Fibroblast of lung (primary cell): ENCODE results near the gene KIAA1671. TPM values are rescaled to one million over a fixed set of nuclear protein-coding genes. Genes with fewer than 3 reads are reported as not detected.

ENCODE experiments used
- DNase-seq, 2 donors: peaks; one replicate each; pipeline versions ENCODE4 v3.0.0 to v3.0.0-alpha.2; 2010; ENCODE audit warnings: low read depth in 2 of 2
- H2AFZ ChIP-seq: 2 replicates; pipeline ENCODE4 v1.5.1; 2012; ENCODE audit warnings: low read length, control low read depth, inconsistent platforms
- H3K27ac ChIP-seq: 2 replicates; pipeline ENCODE4 v1.5.1; 2011; ENCODE audit warnings: low read length, control low read depth; ENCODE audit not compliant: insufficient read depth
- H3K27me3 ChIP-seq: 2 replicates; pipeline ENCODE4 v1.5.1; 2011; ENCODE audit warnings: mild to moderate bottlenecking, low read length; ENCODE audit not compliant: control insufficient read depth, insufficient read depth
- H3K36me3 ChIP-seq: 2 replicates; pipeline ENCODE4 v1.5.1; 2011; ENCODE audit warnings: low read length; ENCODE audit not compliant: control insufficient read depth, insufficient read depth
- H3K4me1 ChIP-seq: 2 replicates; pipeline ENCODE4 v1.5.1; 2011; ENCODE audit warnings: low read length; ENCODE audit not compliant: control insufficient read depth, insufficient read depth; ENCODE audit errors: extremely low read depth
- H3K4me2 ChIP-seq: 2 replicates; pipeline ENCODE4 v1.5.1; 2011; ENCODE audit warnings: low read length, control low read depth; ENCODE audit not compliant: insufficient read depth; ENCODE audit errors: extremely low read depth
- H3K4me3 ChIP-seq, 4 experiments: fragments of 200-600 bp in 1 of 4; sonication (generic) in 1 of 4; replicated peaks in 1 of 4; 2 replicates each; pipeline ENCODE4 v1.5.1; 2011 to 2016; ENCODE audit warnings: low read length in 4 of 4, low read depth in 3 of 4, mild to moderate bottlenecking in 3 of 4, control low read depth in 2 of 4, inconsistent platforms in 1 of 4, mixed read lengths in 1 of 4; ENCODE audit not compliant: insufficient read depth in 1 of 4; ENCODE audit errors: control extremely low read depth in 1 of 4
- H3K79me2 ChIP-seq: 2 replicates; pipeline ENCODE4 v1.5.1; 2012; ENCODE audit warnings: mild to moderate bottlenecking, low read length, inconsistent platforms; ENCODE audit not compliant: control insufficient read depth, insufficient read depth
- H3K9ac ChIP-seq: 2 replicates; pipeline ENCODE4 v1.5.1; 2011; ENCODE audit warnings: mild to moderate bottlenecking, low read length, control low read depth; ENCODE audit not compliant: insufficient read depth
- H3K9me3 ChIP-seq: 2 replicates; pipeline ENCODE4 v1.5.1; 2012; ENCODE audit warnings: low read depth, low read length; ENCODE audit not compliant: control insufficient read depth, insufficient read depth
- H4K20me1 ChIP-seq: 2 replicates; pipeline ENCODE4 v1.5.1; 2011; ENCODE audit warnings: low read length; ENCODE audit not compliant: control insufficient read depth, insufficient read depth; ENCODE audit errors: extremely low read depth
- EZH2 ChIP-seq: IDR thresholded peaks from 2 replicates; pipeline ENCODE4 v1.5.1; 2012; ENCODE audit warnings: low read length, control low read depth, mild to moderate bottlenecking; ENCODE audit errors: missing control alignments
- polyA plus RNA-seq, 2 donors: library from polyadenylated mRNA; depleted of rRNA in 1 of 2; stranded (reverse) in 1 of 2; unstranded in 1 of 2; fragments of >200 nt; gene quantifications; 2 replicates each; pipeline ENCODE4 v1.2.1, GENCODE V29; 2011 to 2012; ENCODE audit warnings: missing spikeins in 1 of 2
- total RNA-seq: library from RNA; depleted of rRNA; stranded (reverse); fragments of >200 nt; gene quantifications from 2 replicates; pipeline ENCODE4 v1.2.1, GENCODE V29; 2014
- TF ChIP-seq, protein P1 (sequence below), 2 donors: IDR thresholded peaks in 1 of 2; conservative IDR thresholded peaks in 1 of 2; 1 replicate in 1 of 2; 2 replicates in 1 of 2; pipeline ENCODE4 v1.5.1; 2011 to 2012; ENCODE audit warnings: low read length in 2 of 2, control low read depth in 1 of 2, inconsistent platforms in 1 of 2, low read depth in 1 of 2, mild to moderate bottlenecking in 1 of 2

The KIAA1671 gene
- total and polyA plus RNA-seq, 2 donors (not counting 1 experiment from before 2014, with no cell fraction given), result 0.34 to 1.3 TPM

DNA sequence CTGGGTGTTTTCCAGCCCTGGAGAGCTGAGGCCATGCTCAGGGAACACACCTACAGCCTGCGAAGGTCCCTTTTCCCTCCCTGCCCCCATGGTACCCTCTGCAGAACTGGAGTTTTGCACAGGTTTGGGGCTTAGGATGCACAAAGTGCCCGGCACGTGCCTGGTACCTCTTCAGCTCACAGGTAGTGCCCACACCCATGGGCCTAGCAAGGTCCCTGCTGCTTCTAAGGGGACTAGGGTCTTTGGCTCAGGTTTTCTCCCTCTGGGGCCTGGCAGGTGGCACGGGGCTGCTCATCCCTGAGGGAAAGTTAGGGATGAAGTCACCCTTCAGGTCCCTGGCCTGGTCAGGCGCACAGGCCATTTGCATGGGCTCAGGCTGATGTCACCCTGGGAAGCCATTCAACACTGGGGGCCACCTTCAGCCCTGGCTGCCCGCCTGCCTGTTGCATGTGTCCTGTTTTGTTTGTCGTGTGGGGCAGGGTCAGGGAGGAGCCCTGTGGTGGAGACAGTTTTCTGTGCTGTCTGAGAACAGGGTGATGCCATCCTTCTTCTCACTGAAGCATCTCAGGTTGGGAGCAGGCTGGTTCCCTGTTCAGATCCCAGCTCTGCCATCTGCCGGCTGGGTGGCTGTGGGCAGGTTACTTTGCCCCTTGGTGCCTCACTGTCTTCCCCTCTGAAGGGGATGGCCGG lies 178.8 kb downstream of the KIAA1671 start:
- DNase-seq, result no peak
- H4K20me1 ChIP-seq, result no peaks in the 10 kb centered on the region
- no peaks in the 10 kb centered on the region for H3K27me3 ChIP-seq
- no peak for TF ChIP-seq EZH2
- TF ChIP-seq, protein P1, sequence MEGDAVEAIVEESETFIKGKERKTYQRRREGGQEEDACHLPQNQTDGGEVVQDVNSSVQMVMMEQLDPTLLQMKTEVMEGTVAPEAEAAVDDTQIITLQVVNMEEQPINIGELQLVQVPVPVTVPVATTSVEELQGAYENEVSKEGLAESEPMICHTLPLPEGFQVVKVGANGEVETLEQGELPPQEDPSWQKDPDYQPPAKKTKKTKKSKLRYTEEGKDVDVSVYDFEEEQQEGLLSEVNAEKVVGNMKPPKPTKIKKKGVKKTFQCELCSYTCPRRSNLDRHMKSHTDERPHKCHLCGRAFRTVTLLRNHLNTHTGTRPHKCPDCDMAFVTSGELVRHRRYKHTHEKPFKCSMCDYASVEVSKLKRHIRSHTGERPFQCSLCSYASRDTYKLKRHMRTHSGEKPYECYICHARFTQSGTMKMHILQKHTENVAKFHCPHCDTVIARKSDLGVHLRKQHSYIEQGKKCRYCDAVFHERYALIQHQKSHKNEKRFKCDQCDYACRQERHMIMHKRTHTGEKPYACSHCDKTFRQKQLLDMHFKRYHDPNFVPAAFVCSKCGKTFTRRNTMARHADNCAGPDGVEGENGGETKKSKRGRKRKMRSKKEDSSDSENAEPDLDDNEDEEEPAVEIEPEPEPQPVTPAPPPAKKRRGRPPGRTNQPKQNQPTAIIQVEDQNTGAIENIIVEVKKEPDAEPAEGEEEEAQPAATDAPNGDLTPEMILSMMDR (conservative IDR thresholded peaks at IDR 0.05 in 1 of 2, IDR thresholded peaks at IDR 0.05 in 1 of 2; ENCODE audit: low read depth in 1 of 2, low read length in 2 of 2), result no peak
- no peaks in the 10 kb centered on the region for H3K9me3 ChIP-seq
- H3K27ac ChIP-seq, result no peak overlapping the region
- H2AFZ ChIP-seq, result no peak overlapping the region
- H3K4me3 ChIP-seq, result no peak overlapping the region
- no peaks in the 10 kb centered on the region for H3K4me1 ChIP-seq
- no peak overlapping the region for H3K4me2 ChIP-seq
- H3K9ac ChIP-seq, result no peak overlapping the region
- no peaks in the 10 kb centered on the region for H3K36me3 ChIP-seq
- no peaks in the 10 kb centered on the region for H3K79me2 ChIP-seq

DNA sequence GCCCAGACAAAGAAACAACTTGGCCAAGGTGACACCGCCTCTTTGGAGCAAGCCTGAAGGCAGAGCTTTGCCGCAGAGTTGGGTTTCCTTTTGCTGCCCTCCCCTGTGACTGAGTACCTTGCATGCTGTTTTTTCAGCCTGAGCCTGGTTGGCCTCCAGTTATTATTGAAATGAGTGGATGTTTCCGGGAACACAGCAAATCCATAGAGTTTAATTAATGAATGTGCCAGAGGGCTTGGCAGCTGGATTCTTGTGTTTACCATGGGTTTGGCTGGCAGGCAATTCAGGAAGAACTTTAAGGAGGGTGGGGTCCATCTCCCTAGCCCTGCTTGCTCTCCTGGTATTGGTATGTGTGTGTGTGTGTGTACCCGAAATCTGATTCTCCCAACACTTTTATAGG lies 181.5 kb downstream of the KIAA1671 start:
- no peak for DNase-seq
- Histone ChIP-seq H3K9ac (no peak overlapping the region), H2AFZ (no peak overlapping the region), H3K4me3 (no peak overlapping the region), H3K27ac (no peak overlapping the region), H3K27me3 (no peaks in the 10 kb centered on the region), H3K4me2 (no peak overlapping the region), H3K36me3 (no peaks in the 10 kb centered on the region), H3K4me1 (no peaks in the 10 kb centered on the region), H3K79me2 (no peaks in the 10 kb centered on the region), H3K9me3 (no peaks in the 10 kb centered on the region), H4K20me1 (no peaks in the 10 kb centered on the region)
- TF ChIP-seq, protein P1 (conservative IDR thresholded peaks at IDR 0.05 in 1 of 2, IDR thresholded peaks at IDR 0.05 in 1 of 2; ENCODE audit: low read depth in 1 of 2, low read length in 2 of 2), result no peak
- no peak for TF ChIP-seq EZH2

DNA sequence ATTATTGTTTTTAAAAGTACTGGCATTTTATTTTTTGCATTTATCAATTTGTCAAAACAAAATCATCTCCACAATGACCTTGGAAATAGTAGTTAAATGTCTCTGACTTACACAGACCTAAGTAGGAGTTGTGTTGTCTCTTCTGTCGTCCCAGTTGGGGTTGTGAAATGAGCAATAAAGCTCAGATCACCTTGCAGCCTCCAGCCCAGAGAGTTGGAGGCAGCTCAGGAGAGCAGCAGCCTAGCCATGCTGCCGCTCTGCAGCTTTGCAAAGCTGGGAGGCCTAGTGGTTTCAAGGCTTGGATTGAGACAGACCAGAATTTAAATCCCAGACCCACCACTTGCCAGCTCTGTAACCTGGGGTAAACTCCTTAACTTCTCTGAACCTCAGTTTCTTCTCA lies 181.9 kb downstream of the KIAA1671 start:
- DNase-seq, result no peak
- no peak overlapping the region for H3K27ac ChIP-seq
- no peaks in the 10 kb centered on the region for H3K36me3 ChIP-seq
- no peaks in the 10 kb centered on the region for H3K27me3 ChIP-seq
- H3K4me1 ChIP-seq, result no peaks in the 10 kb centered on the region
- H3K79me2 ChIP-seq, result no peaks in the 10 kb centered on the region
- H3K4me3 ChIP-seq, result no peak overlapping the region
- no peaks in the 10 kb centered on the region for H4K20me1 ChIP-seq
- no peak overlapping the region for H2AFZ ChIP-seq
- no peak overlapping the region for H3K4me2 ChIP-seq
- TF ChIP-seq EZH2, result no peak
- TF ChIP-seq, protein P1 (conservative IDR thresholded peaks at IDR 0.05 in 1 of 2, IDR thresholded peaks at IDR 0.05 in 1 of 2; ENCODE audit: low read depth in 1 of 2, low read length in 2 of 2), result no peak
- no peak overlapping the region for H3K9ac ChIP-seq
- no peaks in the 10 kb centered on the region for H3K9me3 ChIP-seq
